ENCODE results near the gene ABCA8. TPM values are rescaled to one million over a fixed set of nuclear protein-coding genes. Genes with fewer than 3 reads are reported as not detected.
"Not testable (repeated sequence)": the region's sequence is repeated elsewhere in the genome, so short reads cannot be mapped to it uniquely, and the experiment has no call there.

Gene ABCA8, protein sequence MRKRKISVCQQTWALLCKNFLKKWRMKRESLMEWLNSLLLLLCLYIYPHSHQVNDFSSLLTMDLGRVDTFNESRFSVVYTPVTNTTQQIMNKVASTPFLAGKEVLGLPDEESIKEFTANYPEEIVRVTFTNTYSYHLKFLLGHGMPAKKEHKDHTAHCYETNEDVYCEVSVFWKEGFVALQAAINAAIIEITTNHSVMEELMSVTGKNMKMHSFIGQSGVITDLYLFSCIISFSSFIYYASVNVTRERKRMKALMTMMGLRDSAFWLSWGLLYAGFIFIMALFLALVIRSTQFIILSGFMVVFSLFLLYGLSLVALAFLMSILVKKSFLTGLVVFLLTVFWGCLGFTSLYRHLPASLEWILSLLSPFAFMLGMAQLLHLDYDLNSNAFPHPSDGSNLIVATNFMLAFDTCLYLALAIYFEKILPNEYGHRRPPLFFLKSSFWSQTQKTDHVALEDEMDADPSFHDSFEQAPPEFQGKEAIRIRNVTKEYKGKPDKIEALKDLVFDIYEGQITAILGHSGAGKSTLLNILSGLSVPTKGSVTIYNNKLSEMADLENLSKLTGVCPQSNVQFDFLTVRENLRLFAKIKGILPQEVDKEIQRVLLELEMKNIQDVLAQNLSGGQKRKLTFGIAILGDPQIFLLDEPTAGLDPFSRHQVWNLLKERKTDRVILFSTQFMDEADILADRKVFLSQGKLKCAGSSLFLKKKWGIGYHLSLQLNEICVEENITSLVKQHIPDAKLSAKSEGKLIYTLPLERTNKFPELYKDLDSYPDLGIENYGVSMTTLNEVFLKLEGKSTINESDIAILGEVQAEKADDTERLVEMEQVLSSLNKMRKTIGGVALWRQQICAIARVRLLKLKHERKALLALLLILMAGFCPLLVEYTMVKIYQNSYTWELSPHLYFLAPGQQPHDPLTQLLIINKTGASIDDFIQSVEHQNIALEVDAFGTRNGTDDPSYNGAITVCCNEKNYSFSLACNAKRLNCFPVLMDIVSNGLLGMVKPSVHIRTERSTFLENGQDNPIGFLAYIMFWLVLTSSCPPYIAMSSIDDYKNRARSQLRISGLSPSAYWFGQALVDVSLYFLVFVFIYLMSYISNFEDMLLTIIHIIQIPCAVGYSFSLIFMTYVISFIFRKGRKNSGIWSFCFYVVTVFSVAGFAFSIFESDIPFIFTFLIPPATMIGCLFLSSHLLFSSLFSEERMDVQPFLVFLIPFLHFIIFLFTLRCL (N-terminal part only)
- total RNA-seq = 0.31 and 0.44 TPM in 2 replicates
- long read RNA-seq = 0 reads

DNA sequence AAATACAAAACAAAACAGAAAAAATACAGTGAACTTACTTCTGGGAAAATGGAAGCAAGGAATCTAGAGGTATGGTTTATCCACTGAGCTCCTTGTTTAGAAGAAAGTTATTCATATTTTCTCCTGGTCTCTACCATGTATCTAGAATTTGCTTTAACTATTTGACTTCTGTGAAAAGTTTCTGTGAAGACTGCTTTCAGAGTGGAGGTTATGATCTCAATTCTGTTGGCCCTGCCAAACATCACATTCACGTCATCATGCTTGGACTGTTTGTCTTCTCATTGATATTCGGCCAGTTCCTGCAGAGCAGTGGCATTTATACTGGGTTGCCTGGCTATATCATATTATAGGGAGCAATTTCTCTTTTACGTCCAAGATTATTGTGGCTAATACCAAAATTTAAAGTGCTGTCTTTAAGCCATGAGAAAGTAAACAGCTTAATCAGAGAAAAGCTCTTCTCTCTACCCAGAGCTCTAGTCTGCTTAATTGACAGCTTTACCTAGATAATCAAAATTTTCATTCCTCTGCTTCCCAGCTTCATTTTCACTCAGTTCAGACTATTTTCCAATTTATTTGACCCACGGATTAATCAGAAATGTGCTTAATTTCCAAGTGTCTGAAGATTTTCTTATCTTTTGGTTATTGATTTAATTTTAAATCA is at the start of gene ABCA8:
ABCA8 (minus strand) TSS at position 212 of the 661 bp plus-strand sequence. CDS start 13,358 bp downstream, outside the sequence.
- no peak within 1 kb of the TSS for H3K4me3 Mint-ChIP-seq (ENCODE audit: low read depth)
- no peak within 1 kb of the TSS for H3K27ac Mint-ChIP-seq

GRCh38 chr17:69004759-69005158 is 49.6 kb upstream of the ABCA8 start:
- peak overlapping the region; percentile 11 for H3K4me3 Mint-ChIP-seq (ENCODE audit: low read depth)
- H3K27me3 Mint-ChIP-seq; DNase-seq (ENCODE audit: low spot score, unreplicated experiment); H3K36me3 Mint-ChIP-seq (ENCODE audit: insufficient read depth); H3K4me1 Mint-ChIP-seq (ENCODE audit: low read depth); H3K27ac Mint-ChIP-seq: not testable (repeated sequence)
- H3K9me3 Mint-ChIP-seq (ENCODE audit: low read depth) = peaks cover 14% of the 10 kb centered on the region

More for the DNA sequence above, at the start of gene ABCA8:
- Mint-ChIP-seq H3K9me3 (ENCODE audit: low read depth) (peaks cover 5% of the 10 kb centered on the region), H3K27me3 (no peaks in the 10 kb centered on the region), H3K4me1 (ENCODE audit: low read depth) (peaks cover 1% of the 10 kb centered on the region), H3K36me3 (ENCODE audit: insufficient read depth) (no peaks in the 10 kb centered on the region)
- no peak for DNase-seq (ENCODE audit: low spot score, unreplicated experiment)
- no peak for TF ChIP-seq CTCF (IDR thresholded peaks at IDR 0.05; ENCODE audit: unreplicated experiment)

DNA sequence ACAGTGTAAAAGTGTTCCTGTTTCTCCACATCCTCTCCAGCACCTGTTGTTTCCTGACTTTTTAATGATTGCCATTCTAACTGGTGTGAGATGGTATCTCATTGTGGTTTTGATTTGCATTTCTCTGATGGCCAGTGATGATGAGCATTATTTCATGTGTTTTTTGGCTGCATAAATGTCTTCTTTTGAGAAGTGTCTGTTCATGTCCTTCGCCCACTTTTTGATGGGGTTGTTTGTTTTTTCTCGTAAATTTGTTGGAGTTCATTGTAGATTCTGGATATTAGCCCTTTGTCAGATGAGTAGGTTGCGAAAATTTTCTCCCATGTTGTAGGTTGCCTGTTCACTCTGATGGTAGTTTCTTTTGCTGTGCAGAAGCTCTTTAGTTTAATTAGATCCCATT is 44.6 kb upstream of the ABCA8 start:
- H3K27me3 Mint-ChIP-seq; H3K36me3 Mint-ChIP-seq (ENCODE audit: insufficient read depth); H3K9me3 Mint-ChIP-seq (ENCODE audit: low read depth); H3K4me3 Mint-ChIP-seq (ENCODE audit: low read depth); DNase-seq (ENCODE audit: low spot score, unreplicated experiment); H3K27ac Mint-ChIP-seq; H3K4me1 Mint-ChIP-seq (ENCODE audit: low read depth): not testable (repeated sequence)

- Mint-ChIP-seq H3K36me3 (ENCODE audit: insufficient read depth) (no peaks in the 10 kb centered on the region), H3K4me1 (ENCODE audit: low read depth) (peaks cover 8% of the 10 kb centered on the region), H3K4me3 (ENCODE audit: low read depth) (no peak overlapping the region), H3K27ac (no peak overlapping the region), H3K27me3 (no peaks in the 10 kb centered on the region), H3K9me3 (ENCODE audit: low read depth) (peaks cover 4% of the 10 kb centered on the region)
- TF ChIP-seq CTCF (IDR thresholded peaks at IDR 0.05; ENCODE audit: unreplicated experiment) = no peak
- DNase-seq (ENCODE audit: low spot score, unreplicated experiment) = no peak
These were observed 37.9 kb upstream of the ABCA8 start for GRCh38 chr17:68993112-68993511.

DNA sequence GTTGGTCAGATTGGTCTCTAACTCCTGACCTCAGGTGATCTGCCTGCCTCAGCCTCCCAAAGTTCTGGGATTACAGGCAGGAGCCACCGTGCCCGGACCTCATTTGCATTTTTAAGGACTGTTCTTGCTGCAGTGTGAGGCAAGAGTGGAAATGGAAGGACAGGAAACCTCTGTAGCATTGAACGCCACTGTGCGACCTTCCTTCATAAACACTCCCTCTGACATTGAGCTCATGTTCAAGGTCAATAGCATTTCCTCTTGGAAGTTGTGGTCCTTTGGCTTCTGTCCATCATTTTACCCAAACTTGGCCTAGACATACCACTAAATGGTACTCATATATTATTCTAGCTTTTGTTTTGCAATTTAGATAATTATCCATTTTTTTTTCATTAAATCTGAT is 32.8 kb upstream of the ABCA8 start:
- no peak for TF ChIP-seq CTCF (IDR thresholded peaks at IDR 0.05; ENCODE audit: unreplicated experiment)
- Mint-ChIP-seq H3K27ac (no peak overlapping the region), H3K9me3 (ENCODE audit: low read depth) (peaks cover 5% of the 10 kb centered on the region), H3K27me3 (no peaks in the 10 kb centered on the region), H3K36me3 (ENCODE audit: insufficient read depth) (no peaks in the 10 kb centered on the region), H3K4me3 (ENCODE audit: low read depth) (no peak overlapping the region), H3K4me1 (ENCODE audit: low read depth) (peaks cover 8% of the 10 kb centered on the region)
- DNase-seq (ENCODE audit: low spot score, unreplicated experiment) = no peak

Data from progenitor cell of endocrine pancreas (in vitro differentiated cells).